SK-N-MC (cell line): ENCODE data around the gene SPRED1.
"Not testable (repeated sequence)": the region's sequence is repeated elsewhere in the genome, so short reads cannot be mapped to it uniquely, and the experiment has no call there.

Experiments used
- DNase-seq: peaks from one replicate; pipeline ENCODE4 v3.0.0-alpha.2; 2011; ENCODE audit warnings: low read depth, low spot score
- H3K27ac ChIP-seq: fragments of 200-600 bp; sonication (generic); 2 replicates; pipeline ENCODE4 v1.5.1; 2016; ENCODE audit warnings: mixed run types
- H3K36me3 ChIP-seq: fragments of 200-600 bp; sonication (generic); 2 replicates; pipeline ENCODE4 v1.6.1; 2017; ENCODE audit warnings: antibody characterized with exemption, low read length, mixed read lengths; ENCODE audit not compliant: insufficient read depth
- H3K4me3 ChIP-seq: fragments of 200-600 bp; sonication (generic); 2 replicates; pipeline ENCODE4 v1.5.1; 2016
- H3K9ac ChIP-seq: fragments of 200-600 bp; sonication (generic); 2 replicates; pipeline ENCODE4 v1.8.0; 2017; ENCODE audit warnings: mixed run types, mixed read lengths; ENCODE audit not compliant: insufficient read length
- H3K9me3 ChIP-seq: fragments of 200-600 bp; sonication (generic); 2 replicates; pipeline ENCODE4 v1.6.1; 2017; ENCODE audit warnings: low read depth, mild to moderate bottlenecking, antibody characterized with exemption, low read length, moderate library complexity, mixed read lengths
- EZH2 ChIP-seq: fragments of 200-600 bp; sonication (generic); IDR thresholded peaks from one replicate; pipeline ENCODE4 v1.6.1; 2017; ENCODE audit warnings: antibody characterized with exemption
- FOXP2 ChIP-seq: optimal IDR thresholded peaks from 2 replicates; pipeline ENCODE3; 2011; ENCODE audit warnings: mild to moderate bottlenecking, moderate library complexity; ENCODE audit not compliant: insufficient read depth; ENCODE audit errors: extremely low read length, control extremely low read depth
- POLR2AphosphoS5 ChIP-seq: IDR thresholded peaks from 2 replicates; pipeline ENCODE4 v1.6.1; 2012; ENCODE audit warnings: mild to moderate bottlenecking, low read depth, low read length, borderline replicate concordance

Gene SPRED1

DNA sequence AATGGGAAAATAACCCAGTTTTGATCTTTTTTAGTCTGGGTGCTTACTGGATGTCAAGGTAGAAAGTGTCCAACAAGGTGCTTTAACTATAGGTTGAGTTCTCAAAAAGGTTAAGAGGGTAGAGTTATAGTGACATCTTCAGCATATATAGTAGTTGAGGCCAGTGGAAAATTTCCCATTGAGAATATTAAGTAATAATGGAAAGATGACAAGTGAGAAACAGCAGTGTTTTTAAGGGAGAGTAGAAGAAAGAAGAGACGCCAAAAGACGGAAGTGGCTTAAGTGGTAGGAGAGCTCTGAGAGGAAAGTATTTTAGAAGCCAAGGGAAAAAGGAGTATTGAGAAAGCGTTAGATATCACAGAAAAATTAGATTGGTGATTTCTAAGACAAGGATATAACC, 10.6 kb downstream of the SPRED1 start:
- no peaks in the 10 kb centered on the region for H3K36me3 ChIP-seq
- H3K27ac ChIP-seq: no peak overlapping the region
- no peak for DNase-seq
- no peaks in the 10 kb centered on the region; the same call in 1 of the 2 replicates for H3K9me3 ChIP-seq
- H3K4me3 ChIP-seq: no peak overlapping the region
- H3K9ac ChIP-seq: no peak overlapping the region
- TF ChIP-seq FOXP2: no peak
- no peak for TF ChIP-seq EZH2
- TF ChIP-seq POLR2AphosphoS5: no peak

DNA sequence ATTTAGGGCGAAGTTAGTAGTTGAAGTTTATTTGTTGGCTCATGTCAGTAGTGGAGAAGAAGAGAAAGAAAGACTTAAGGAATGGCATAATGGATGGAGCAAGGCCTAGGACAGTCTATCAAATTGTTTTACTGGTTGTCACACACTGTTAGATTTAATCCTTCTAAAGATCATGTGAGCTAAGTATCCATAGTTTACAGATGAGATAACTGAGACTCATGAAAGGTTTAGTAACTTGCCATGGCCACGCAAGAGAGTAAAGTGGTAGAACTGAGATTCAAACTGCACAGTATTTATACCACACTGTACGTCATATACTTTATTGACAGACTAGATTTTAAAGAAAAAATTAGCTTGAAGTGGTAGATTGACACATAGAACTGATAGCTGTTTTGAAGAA, 11.4 kb downstream of the SPRED1 start:
- DNase-seq: no peak
- H3K4me3 ChIP-seq: no peak overlapping the region
- TF ChIP-seq FOXP2 (no peak), EZH2 (no peak), POLR2AphosphoS5 (no peak)
- no peaks in the 10 kb centered on the region; the same call in 1 of the 2 replicates for H3K9me3 ChIP-seq
- H3K36me3 ChIP-seq: no peaks in the 10 kb centered on the region
- H3K9ac ChIP-seq: no peak overlapping the region
- no peak overlapping the region for H3K27ac ChIP-seq

DNA sequence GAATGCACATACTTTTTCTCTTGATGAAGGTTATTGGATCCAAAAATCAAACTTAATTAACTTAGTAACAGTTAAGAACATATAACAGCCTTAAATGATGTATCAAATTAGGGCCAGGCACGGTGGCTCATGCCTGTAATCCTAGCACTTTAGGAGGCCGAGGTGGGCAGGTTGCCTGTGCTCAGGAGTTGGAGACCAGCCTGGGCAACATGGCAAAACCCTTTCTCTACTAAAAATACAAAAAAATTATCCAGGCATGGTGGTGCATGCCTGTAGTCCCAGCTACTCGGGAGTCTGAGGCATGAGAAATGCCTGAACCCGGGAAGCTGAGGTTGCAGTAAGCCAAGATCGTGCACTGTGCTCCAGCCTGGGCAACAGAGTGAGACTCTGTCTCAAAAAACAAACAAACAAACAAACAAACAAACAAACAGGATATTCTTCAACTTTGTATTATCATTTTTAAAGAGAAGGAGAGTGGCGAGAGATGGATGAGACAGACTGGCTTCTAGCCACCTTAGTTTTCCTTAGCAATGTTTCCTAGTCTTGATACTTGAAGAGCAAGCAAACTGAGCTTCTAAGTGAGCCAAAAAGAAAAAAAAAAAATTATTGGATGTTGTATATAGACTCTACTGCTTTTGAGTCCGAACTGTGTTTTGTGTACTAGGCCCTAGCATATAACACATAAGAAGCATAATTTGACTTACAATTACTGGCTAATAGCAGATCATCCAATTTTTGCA, 13.8 kb downstream of the SPRED1 start:
- TF ChIP-seq EZH2: no peak
- no peak for TF ChIP-seq POLR2AphosphoS5
- TF ChIP-seq FOXP2: no peak
- DNase-seq: no peak

DNA sequence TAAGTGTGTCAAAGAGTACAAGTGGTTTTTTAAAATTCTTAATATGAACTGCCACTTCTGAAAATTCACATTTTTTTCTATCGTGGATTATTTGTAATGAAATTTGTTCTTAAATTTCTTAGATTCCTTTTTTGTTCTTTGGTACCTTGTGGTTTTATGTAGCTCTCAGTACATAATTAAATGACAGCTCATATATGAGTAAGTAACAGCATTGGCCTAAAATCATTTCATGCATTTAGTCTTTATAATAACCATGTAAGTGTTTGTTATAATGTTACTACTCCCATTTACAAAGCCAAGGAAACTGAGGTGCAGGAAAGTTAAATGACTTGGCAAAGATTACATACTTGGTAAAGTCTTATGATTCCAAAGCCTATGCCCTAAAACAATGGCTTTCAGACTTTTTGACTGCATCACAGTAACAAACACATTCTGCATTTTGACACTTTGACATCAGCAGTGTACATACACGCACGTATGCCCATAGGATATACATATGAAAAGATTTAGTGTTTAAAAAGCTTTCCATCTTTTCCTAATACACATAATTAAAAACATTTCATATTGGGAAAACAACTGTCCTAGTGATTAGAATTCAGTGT, 14.9 kb downstream of the SPRED1 start:
- H3K4me3 ChIP-seq: no peak overlapping the region
- no peaks in the 10 kb centered on the region for H3K36me3 ChIP-seq
- no peak for TF ChIP-seq FOXP2
- TF ChIP-seq EZH2: no peak
- no peak for TF ChIP-seq POLR2AphosphoS5
- H3K9ac ChIP-seq: no peak overlapping the region
- no peaks in the 10 kb centered on the region for H3K9me3 ChIP-seq
- DNase-seq: no peak
- no peak overlapping the region for H3K27ac ChIP-seq

More for the DNA sequence above, 13.8 kb downstream of the SPRED1 start:
- no peak overlapping the region for H3K9ac ChIP-seq
- no peaks in the 10 kb centered on the region for H3K36me3 ChIP-seq
- no peak overlapping the region for H3K27ac ChIP-seq
- no peaks in the 10 kb centered on the region for H3K9me3 ChIP-seq
- no peak overlapping the region for H3K4me3 ChIP-seq

DNA sequence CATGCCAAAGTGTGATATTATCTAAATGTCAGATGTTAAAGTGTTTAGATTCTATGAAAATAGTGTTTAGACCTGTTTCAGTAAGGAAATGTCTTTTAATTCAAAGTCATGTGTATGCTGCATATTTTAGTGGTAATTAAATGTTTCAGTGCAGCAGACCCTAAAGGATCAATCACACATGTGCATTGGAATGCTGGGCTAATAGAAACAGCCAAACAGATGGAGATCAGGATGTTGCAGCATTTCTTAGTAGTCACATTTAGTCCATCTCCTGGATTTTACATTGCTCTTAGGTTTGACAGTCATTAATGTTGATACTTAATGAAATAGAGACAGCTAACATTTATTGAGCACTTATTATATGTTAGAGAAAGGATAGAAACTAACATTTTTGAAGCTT, 18.5 kb downstream of the SPRED1 start:
- H3K9me3 ChIP-seq: no peaks in the 10 kb centered on the region
- DNase-seq: no peak
- no peak overlapping the region for H3K27ac ChIP-seq
- no peak overlapping the region for H3K9ac ChIP-seq
- H3K4me3 ChIP-seq: no peak overlapping the region
- no peak for TF ChIP-seq FOXP2
- TF ChIP-seq EZH2: no peak
- no peak for TF ChIP-seq POLR2AphosphoS5
- H3K36me3 ChIP-seq: no peaks in the 10 kb centered on the region

DNA sequence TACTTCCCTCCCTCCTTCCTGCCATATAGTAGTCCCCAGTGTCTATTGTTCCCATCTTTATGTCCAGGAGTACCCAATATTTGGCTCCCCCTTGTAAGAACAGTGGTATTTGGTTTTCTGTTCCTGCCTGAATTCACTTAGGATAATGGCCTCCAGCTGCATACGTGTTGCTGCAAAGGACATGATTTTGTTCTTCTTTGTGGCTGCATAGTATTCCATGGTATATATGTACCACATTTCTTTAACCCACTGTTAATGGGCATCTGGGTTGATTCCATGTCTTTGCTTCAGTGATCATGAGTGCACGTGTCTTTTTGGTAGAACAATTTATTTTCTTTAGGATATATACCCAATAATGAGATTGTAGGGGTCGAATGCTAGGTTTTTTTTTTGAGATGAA, 19.3 kb downstream of the SPRED1 start:
- H3K9ac ChIP-seq: no peak overlapping the region
- no peaks in the 10 kb centered on the region for H3K36me3 ChIP-seq
- H3K4me3 ChIP-seq: no peak overlapping the region
- DNase-seq: no peak
- no peaks in the 10 kb centered on the region for H3K9me3 ChIP-seq
- no peak overlapping the region for H3K27ac ChIP-seq
- no peak for TF ChIP-seq FOXP2
- no peak for TF ChIP-seq EZH2
- TF ChIP-seq POLR2AphosphoS5: no peak

DNA sequence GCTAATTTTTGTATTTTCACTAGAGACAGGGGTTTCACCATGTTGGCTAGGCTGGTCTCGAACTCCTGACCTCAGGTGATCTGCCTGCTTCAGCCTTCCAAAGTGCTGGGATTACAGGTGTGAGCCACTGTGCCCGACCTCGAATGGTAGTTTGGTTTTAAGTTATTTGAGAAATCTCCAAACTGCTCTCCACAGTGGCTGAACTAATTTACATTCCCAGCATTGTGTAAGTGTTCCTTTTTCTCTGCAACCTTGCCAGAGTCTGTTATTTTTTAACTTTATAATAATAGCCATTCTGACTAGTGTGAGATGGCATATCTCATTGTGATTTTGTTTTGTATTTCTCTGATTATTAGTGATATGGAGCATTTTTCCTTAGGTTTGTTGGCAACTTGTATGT, 19.8 kb downstream of the SPRED1 start:
- H3K9ac ChIP-seq, DNase-seq, H3K9me3 ChIP-seq, H3K4me3 ChIP-seq, H3K36me3 ChIP-seq, H3K27ac ChIP-seq: not testable (repeated sequence)

DNA sequence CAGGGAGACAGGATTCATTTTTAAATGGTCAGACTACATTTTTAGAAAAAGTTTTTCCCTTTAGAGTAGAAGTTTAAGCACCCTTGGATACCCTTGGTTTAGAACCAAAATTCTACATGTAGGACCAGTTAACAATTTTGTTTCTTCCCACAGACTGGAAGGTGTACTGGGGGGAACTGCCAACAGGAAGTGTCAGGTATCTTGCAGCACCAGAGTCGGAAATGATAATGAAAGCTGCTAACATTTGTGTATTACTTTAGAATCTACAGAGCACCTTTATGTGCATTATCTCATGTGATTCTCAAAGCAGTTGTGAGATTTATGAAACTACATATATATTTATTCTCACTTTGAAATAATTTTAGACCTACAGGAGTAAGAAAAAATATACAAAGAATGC, 21.5 kb downstream of the SPRED1 start:
- Histone ChIP-seq H3K4me3 (no peak overlapping the region), H3K9me3 (no peaks in the 10 kb centered on the region), H3K27ac (no peak overlapping the region), H3K36me3 (no peaks in the 10 kb centered on the region), H3K9ac (no peak overlapping the region)
- no peak for DNase-seq
- TF ChIP-seq POLR2AphosphoS5: no peak
- no peak for TF ChIP-seq EZH2
- no peak for TF ChIP-seq FOXP2

DNA sequence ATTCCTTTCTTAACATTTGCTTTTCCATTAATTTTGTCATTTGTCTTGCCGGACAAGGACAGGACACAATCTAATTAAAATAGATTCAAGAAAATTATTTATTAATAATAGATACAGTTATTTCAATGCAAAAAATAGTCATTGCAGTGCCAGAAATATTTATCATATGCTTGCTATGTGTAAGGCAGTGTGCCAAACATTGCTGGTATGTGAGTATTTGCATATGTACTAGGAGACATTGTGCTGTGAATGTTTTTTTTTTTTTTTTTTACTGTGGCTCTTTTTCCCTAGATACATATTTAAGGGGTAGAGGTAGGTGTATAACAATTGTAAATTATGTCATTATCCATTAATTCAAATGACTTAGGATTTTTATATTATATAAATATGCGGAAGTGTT, 23.3 kb downstream of the SPRED1 start:
- Histone ChIP-seq H3K4me3 (no peak overlapping the region), H3K27ac (no peak overlapping the region), H3K9me3 (no peaks in the 10 kb centered on the region), H3K9ac (no peak overlapping the region), H3K36me3 (no peaks in the 10 kb centered on the region)
- TF ChIP-seq POLR2AphosphoS5 (no peak), EZH2 (no peak), FOXP2 (no peak)
- DNase-seq: no peak

DNA sequence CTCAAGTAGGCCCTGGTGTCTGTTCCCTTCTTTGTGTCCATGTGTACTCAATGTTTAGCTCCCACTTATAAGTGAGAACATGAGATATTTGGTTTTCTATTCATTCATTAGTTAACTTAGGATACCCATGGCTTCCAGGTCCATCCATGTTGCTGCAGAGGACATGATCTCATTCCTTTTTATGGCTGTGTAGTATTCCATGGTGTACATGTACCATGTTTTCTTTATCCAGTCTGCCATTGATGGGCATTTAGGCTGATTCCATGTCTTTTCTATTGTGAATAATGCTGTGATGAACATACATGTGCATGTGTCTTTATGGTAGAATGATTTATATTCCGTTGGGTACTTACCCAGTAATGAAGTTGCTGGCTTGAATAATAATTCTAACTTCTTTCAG, 24.6 kb downstream of the SPRED1 start:
- not testable (repeated sequence) for H3K4me3 ChIP-seq, H3K9ac ChIP-seq, H3K27ac ChIP-seq, DNase-seq, H3K9me3 ChIP-seq, H3K36me3 ChIP-seq
